ELR (cell line): Measurements from ENCODE around the gene TANGO6.
A peak's percentile ranks its signal among the peaks of the same experiment; 100 is the strongest.

Source experiments
- DNase-seq: peaks from one replicate; pipeline ENCODE4 v3.0.0-alpha.2; 2015; ENCODE audit warnings: low read depth

The TANGO6 gene

DNA sequence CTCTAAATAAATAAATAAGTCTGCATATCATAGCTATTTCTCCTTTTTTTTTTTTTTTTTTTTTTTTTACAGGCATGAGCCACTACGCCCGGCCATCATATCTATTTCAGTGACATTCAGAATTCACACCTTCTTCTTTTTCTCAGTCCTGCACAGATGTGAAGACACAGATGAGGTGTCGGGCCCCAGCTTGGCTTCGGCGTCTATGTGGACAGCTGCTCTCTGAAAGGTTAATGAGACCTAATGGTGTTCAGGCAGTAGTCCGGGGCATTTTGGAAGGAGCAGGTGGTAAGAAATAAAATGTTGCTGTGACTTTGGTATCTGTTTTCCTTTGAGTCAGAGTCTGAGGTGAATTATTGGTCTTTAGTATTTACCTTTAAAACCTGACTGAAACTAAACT lies 23.6 kb downstream of the TANGO6 start:
- DNase-seq, result no peak

DNA sequence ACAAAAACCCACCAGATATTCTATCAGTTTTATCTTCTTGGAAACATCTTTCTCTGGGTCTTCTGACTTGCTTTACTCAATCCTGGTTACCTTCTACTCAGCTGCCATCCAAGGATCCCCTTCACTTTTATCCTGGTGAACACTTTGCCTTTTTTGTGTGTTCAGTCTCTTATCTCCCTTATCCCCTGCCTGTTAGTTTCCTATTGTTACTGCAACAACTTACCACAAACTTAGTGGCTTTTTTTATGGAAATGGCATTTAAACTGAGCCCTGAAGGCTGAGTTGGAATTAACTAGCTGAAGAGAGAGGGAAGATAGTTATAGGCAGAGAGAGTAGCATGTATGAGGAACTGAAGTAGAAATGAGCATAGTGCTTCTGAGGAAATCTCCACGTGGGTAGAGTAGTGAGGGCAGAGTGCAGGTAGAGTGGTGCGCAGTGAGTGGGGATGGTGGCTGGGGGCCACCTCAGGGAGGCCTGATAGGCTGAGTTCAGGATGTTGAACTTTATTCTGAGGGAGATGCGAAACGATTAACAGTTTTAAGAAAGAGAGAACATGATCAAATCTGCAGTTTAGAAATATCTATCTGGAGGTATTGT lies 26.3 kb downstream of the TANGO6 start:
- no peak for DNase-seq

DNA sequence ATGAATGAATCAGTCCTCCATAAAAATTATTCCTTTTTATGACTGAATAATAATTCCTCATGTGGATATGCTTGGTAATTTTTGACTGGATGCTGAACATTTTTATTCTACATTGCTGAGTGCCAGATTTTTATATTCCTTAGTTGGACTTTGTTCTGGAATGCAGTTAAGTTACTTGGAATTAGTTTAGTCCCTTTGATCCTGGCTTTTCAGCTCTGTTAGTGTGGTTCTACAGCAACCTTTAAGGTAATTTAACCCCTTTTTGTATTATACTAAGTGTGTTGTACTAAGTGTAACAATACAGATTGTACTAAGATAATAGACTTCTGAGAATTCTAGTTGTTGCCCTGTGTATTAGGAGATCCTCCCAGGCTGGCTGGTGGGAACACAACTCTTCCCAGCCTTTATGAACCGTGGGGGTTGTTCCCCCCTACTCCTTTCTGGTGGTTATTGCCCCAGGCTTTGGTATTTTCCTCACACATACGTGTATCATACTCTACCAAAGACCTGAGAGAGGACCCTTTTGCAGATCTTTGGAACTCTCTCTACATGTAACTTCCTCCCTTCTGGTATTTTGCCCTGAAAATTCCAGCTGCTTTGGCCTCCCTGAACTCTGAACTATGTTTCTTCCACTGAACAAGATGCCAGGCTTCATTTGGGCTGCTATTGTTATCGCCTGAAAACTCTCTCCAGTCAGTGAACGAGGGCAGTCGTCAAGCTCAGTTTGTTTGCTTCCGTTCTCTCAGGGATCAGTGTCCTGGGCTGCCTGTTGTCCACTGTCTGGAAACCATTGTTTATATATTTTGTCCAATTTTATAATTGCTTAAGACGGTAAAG lies 30.5 kb downstream of the TANGO6 start:
- no peak for DNase-seq

DNA sequence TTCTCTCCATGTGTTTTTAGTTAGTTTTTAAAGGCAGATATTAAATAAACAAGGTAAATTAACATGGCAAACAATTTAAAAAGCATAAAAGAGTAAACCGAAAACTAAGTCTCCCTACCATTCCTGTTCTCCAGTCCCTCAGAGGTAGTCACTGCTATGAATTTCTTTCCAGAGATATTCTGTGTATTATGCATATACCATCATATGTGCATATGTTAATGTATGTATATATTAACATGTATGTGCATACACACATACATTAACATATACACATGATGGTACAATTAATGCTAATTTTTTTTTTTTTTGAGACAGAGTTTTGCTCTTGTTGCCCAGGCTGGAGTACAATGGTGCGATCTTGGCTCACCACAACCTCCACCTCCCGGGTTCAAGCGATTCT lies 32.5 kb downstream of the TANGO6 start:
- DNase-seq, result no peak

DNA sequence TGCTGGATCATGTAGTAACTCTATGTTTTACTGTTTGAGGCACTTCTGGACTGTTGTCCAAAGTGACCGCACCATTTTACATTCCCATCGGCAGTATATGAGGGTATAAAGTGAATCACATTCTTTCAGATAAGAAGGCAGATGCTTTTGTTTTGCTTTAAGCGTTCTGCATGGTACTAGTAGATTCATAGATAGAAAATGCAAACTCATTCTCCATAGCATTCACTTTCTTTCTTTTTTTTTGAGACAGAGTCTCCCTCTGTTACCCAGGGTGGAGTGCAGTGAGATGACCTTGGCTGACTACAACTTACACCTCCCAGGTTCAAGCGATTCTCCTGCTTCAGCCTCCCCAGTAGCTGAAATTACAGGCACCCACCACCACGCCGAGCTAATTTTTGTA lies 40.4 kb downstream of the TANGO6 start:
- DNase-seq, result no peak

DNA sequence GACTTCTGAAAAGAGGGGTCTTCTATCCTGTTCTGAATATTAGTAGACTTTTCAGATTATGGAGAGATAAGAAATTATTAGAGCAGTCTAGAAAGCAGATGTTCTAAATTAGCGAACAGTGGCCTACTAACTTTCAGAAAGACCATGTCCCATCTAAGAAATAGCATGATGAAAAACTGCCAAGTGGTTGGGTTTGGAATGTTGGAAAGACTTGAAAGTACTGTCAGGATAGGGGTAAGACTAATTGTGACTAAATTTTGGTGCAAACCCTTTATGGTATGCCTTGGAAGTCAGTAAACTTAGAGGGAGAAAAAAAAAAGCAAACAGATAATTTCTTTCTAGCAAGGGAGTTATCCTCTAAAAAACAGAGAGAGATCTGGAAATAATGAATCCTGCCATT lies 41.1 kb downstream of the TANGO6 start:
- DNase-seq, result no peak

DNA sequence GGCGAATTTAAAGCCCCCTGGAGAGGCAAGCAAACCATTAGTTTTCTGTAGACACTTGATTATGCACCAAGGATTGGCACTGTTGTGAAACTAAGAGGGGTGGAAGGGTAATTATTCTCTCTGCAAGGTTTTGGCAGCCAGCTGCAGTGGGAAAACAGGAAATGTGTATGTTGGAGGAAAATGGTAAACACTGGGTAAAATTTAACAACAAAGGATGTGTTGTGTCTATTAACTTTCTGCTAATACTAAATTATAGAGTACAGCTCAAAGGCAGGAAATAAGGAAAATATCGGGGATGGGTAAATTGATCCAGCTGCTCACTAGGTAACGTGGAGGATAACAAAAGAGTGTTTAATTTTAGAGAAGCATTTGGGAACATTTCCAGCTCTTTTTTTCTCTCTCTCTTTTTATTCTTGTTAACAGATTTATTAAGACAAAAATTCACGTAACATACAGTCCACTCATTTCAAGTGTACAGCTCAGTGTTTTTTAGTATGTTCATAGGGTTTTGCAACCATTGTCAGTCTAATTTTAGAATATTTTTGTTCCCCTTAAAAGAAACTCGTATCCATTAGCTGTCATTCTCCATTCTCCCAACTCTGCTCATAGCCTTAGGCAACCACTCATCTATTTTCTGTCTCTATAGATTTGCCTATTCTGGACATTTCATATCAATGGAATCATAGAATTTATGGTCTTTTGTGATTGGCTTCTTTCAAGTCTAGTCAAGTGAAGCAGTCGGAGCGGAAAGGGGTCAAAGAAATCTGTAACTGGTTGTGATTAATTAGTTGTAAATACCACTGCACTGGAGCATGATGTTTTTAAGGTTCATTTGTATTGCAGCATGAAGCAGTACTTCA lies 41.8 kb downstream of the TANGO6 start:
- no peak for DNase-seq

DNA sequence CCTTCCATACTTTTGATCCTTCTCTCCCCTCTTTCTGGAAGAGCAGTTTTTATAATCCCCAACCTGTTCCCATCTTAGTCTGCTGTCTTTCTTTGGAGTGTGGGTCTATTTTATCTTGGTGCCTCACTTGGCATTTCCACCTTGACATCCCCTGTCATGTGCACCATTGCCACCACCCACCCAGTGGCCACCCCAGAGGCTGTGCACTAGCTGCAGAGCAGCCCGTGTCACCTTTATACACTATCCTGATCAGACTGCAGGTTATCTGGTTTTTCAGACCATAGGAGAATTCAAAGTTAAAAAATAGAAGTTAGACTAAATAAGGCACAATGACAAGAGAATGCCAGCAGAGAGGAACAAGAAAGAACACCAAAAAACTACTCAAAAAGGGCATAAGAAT lies 43.8 kb downstream of the TANGO6 start:
- DNase-seq, result no peak

DNA sequence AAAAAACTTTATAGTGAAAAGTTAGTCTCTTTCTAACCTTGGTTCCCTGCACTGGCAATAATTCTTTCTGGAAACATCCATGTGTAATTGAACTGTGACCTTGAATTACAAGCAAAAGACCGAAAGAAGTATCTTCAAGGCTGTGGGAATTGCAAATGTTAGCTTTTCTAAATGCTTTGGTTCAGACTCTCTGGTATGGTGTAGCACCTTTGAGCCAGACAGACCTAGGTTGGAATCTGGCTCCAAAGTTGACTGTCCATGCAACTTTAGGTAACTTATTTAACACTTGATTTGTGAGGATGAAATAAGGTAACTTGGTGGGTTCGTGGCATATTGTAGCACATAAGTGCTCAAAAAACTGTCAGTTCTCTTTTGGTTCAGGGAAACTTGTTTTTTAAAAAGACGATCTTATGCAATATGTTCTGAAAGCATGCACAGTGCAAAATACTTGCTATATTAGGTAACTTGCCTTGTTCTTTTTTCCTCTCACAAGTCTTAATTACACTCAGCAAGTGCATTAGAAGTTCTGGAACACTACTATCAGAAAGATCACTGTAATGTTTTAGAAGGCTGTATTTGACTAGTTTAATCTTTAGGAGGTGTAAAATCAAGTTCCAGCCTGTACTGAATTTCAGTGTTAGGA lies 46.3 kb downstream of the TANGO6 start:
- DNase-seq, result no peak

DNA sequence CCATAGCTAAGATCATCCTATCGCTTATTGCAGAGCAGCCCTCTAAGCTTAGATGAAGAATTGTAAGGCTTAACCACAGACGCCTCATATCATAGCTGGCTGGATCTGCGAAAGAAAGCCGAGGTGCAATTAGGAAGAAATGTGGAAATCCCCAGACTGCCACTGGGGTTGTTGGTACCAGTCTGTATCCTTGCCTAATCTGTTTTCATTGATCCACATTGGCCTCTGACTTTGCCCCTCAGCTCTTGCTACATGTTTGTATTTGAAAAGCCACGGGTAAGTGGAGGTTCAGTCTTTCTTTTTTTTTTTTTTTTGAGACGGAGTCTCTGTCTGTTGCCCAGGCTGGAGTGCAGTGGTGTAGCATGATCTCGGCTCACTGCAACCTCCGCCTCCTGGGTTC lies 48.9 kb downstream of the TANGO6 start:
- DNase-seq, result no peak

DNA sequence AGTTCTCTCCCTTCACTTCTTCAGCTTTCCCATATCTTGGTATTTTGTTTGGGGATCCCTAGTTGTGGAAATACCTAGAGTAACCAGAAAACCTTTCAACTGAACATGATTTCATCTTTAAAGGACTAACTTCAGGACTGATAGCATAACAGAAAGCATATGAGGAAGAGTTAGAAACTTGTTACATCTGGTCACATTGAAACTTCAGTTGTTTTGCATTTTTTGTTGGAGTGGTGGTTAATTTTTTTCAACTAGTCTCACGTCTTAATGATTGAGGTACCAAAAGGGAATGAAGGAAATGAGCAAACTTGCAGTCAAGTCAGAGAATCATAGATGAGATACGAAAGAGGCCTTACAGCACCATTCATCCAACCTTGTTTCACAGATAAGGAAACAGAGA lies 49.6 kb downstream of the TANGO6 start:
- DNase-seq, result no peak

DNA sequence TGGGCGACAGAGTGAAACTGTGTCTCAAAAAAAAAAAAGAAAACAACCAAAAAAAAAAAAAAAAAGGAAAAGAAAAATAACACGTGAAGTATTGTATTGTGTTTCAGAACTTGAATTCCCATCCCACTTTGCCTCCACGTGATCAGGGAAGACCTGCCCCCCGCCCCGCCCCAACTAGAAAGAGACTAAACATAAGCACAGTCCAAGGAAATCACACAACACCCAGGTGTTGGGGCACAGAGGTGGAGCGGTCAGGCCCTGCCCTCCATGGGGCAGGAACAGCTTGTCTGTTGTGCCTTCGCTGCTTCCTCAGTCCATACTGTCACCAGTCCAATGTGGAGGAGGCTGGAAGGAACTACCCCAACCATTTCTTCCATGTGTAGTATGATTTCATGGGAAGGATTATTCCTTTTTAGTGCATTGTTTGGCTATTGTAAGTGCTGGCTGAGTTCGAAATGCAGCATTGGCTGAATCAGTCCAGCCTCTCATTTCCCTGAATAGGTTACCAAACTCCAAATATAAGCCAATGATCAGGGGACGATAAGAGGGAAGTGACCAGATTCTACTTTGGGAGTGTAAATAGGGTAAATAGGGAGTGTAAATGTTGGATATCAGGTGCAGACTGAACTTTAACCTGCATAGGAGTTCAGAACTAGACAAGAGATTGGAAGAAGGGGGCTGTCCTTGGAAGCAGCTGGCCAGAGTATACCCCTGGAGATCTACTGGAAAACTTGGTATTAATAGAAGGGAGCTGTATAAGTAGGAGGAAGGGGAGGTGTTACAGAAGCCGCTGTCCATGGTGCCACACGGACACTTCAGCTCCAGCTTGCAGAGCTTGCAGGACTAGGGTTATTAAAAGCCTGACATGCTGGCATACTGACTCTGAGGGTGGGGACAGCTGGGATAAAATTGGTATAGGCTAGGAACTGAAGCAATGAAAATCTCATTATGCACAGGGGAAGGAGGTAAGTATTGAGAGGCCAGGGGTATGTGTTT lies 50.7 kb downstream of the TANGO6 start:
- DNase-seq, result peak; percentile 21

DNA sequence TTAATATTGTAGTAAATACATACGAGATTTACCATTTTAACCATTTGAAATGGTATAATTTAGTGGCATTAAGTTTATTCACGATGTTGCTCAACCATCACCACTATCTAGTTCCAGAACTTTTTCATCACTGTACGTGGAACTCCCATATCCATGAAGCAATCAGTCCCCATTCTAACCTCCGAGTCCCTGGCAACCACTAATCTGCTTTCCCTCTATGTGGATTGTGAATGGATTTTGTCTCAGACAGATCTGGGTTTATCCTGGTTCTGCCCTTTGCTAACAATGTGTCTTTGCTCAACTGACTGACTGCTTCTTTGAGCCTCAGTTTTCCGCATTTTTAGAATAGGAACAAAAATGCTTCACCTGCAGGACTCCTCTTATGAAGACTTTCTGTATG lies 51.4 kb downstream of the TANGO6 start:
- no peak for DNase-seq

DNA sequence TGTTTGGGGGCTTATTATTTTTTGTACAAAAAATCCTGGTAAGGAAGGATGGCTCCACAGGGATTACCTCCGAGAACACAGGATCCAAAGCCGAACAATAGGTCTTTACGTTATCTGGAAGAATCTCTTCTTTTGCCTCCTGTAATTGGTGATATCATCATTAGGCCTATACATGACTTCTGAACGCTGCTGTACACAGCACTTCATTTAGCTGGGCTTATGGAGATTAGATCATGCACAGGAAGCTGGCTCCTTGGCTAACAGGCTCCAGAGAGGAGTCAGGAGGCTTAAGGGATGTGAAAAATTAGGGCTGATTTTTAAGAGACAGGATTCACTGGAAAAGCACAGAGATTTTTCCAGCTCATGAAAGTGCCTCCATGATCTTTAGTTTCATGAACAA lies 54.7 kb downstream of the TANGO6 start:
- DNase-seq, result no peak

DNA sequence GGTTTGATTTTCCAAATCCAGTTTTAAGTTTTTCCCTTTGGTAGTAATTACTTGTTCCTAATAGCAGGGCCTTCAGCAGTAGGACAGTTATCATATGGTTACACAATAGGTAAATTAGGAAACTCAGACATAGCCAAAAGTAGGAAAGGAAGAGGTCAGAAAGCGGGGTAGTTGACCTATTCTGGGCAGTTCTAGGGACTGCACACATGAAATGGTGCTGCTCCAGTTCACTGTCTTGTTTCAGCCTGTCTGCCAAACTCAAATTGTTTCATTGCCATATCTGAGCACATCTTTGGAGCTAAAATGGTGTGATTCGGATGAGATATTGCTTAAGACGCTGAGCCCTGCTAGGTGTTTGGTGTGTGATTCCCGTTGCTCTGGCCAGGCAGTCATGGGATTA lies 56.7 kb downstream of the TANGO6 start:
- no peak for DNase-seq

DNA sequence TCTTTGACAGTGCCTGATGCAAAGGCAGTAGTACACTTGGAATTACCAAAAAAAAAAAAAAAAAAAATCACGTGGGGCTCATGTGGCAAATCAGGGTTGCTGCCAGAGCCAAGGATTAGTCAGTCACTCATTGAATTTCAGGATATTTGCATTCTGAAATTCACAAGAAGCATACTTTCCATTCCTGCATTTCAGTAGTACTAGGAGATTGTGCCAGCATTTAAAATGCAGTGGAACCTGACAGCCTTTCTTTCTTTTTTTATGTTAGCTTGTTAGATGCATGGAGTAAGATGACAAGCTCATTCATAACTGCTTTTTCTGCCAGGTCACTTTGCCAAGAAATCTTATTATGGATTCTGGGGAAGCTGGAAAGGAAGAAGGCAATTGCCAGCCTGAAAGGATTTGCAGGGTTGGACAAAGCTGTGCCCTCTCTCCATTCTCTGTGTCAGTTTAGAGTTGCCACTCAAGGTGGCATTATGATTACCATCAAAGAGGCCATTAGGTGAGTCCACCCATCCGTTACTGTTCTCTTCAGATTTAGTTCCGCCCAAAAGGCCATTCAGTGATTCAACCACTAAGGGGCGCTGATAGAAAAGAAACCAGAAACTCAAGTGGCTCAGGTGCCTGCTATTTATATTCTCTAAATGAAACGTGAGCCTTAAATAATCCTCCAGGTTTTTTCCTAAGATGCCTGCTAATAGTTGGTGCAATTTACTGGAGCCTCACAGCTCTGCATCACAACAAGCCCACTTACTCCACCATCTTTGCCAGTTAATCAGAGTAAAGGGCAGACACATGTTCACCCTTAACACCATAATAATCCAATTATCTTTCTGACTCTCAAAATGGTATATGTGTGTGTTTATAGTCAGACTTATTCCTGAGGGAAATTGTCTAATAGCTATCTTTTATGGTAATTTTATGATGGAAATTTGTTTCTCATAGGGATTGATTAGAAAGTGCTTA lies 59.0 kb downstream of the TANGO6 start:
- peak; percentile 73 for DNase-seq

DNA sequence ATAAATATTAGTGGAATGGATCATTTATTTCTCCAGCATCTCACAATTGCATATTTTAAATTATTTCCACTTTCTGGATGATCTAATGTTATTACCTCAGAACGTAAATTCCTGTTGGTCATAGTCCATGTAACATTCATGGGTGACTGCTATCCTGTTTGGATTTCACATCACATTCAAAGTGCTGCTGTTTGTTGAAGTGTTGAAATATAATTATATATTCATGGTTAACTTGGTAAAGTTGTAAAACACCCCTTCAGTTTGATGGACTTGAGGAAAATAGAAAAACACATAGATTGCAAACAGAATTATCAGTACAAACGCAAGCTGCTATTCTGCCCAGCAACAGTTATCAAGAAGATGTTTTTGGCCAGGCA lies 59.6 kb downstream of the TANGO6 start:
- DNase-seq, result no peak

DNA sequence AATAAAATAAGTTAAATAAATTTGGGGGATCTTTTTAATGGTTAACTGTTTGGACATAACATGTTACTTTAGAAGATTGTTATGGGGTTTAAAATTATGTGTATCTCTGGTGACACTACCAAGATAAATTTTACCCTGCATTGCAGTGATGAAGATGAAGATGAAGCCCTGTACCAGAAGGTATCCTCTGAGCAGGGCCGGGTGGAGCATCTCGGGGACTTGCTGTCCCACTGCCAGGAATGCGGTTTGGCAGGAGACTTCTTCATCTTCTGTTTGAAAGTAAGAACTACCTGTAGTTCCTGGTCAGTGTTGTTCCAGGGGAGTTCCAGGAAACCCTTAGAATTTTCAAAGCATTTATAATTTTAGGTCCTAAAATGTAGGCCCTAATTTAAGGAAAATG lies 64.0 kb downstream of the TANGO6 start:
- DNase-seq, result no peak

DNA sequence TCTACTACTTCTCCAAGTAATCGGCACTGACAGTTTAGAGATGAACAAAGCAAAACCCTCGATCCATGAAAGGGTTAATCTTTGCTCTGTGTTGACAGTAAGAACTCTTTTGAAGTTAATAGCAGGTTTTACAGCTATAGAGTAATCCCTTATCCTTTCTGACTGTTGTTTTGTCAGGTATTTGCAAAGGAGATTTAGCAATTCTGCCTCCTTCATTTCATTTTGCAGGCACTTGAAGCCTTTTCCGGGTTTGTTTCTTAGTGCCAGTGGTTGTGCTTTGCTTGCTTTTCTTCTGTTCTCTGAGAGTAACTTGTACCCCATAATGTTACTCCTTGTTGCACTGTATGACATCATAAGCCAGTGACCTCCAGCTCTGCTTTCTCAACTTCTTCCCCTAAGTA lies 64.5 kb downstream of the TANGO6 start:
- DNase-seq, result no peak

DNA sequence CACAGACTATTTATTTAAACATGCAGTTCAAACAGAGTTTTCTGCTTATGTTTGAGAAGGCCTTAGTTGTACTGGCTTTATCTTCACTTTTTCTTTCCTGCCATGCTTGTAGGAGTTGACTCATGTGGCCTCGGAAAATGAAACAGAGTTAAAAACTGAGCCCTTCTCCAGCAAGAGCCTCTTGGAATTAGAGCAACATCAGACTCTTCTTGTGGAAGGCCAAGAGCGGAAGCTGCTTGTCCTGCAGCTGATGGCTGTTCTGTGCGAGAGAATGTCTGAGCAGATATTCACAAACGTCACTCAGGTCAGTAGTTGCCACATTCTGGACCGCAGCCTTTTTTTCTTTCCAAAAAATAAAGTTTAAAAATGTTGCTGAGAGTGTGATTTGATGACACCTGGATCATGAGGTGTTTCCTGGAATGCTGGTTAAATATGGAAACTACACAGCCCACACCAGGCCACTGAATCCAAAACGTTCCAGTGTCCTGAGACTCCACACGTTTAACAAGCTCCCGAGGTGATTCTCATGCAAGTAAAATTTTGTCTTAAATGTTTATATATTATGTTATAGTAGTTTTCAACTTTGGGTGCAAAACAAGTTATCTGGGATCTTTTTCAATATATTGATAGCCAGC lies 65.9 kb downstream of the TANGO6 start:
- DNase-seq, result no peak
